Neuronal stem cell (in vitro differentiated cells): ENCODE measurements around the gene DGAT2.

Experiments
- DNase-seq: peaks from one replicate; pipeline ENCODE4 v3.0.0-alpha.2; 2013; ENCODE audit warnings: low spot score
- H2AFZ ChIP-seq: one replicate; pipeline ENCODE4 v1.6.1; 2013; ENCODE audit warnings: mild to moderate bottlenecking, low read length, inconsistent platforms
- H2AK5ac ChIP-seq: 2 replicates; pipeline ENCODE4 v1.6.1; 2013; ENCODE audit warnings: low read depth, mild to moderate bottlenecking, inconsistent platforms, low read length, moderate library complexity, mixed read lengths
- H2BK120ac ChIP-seq: 2 replicates; pipeline ENCODE4 v1.6.1; 2013; ENCODE audit warnings: low read depth, mild to moderate bottlenecking, inconsistent platforms, low read length, moderate library complexity, mixed read lengths
- H2BK12ac ChIP-seq: one replicate; pipeline ENCODE4 v1.6.1; 2013; ENCODE audit warnings: low read length, inconsistent platforms
- H2BK15ac ChIP-seq: 2 replicates; pipeline ENCODE4 v1.6.1; 2013; ENCODE audit warnings: mild to moderate bottlenecking, low read length, inconsistent platforms, mixed read lengths
- H2BK5ac ChIP-seq: one replicate; pipeline ENCODE4 v1.6.1; 2013; ENCODE audit warnings: inconsistent platforms, mild to moderate bottlenecking, low read length, moderate library complexity
- H3K14ac ChIP-seq: one replicate; pipeline ENCODE4 v1.6.1; 2013; ENCODE audit warnings: low read length, inconsistent platforms
- H3K18ac ChIP-seq: 2 replicates; pipeline ENCODE4 v1.6.1; 2013; ENCODE audit warnings: low read length, inconsistent platforms
- H3K23ac ChIP-seq: 2 replicates; pipeline ENCODE4 v1.6.1; 2013; ENCODE audit warnings: low read depth, mild to moderate bottlenecking, mixed read lengths, low read length, inconsistent platforms; ENCODE audit not compliant: poor library complexity
- H3K27ac ChIP-seq: replicated peaks from 3 replicates; pipeline ENCODE4 v1.5.1; 2013; ENCODE audit warnings: low read length, inconsistent platforms
- H3K27me3 ChIP-seq, 3 experiments: 2 replicates each; pipeline ENCODE4 v1.6.1; 2013; ENCODE audit warnings: low read length in 3 of 3, mild to moderate bottlenecking in 2 of 3, inconsistent platforms in 1 of 3, low read depth in 1 of 3, mixed read lengths in 1 of 3, moderate library complexity in 1 of 3; ENCODE audit not compliant: control insufficient read depth in 3 of 3, insufficient read depth in 3 of 3
- H3K36me3 ChIP-seq, 2 donors: replicated peaks in 1 of 2; 2 replicates each; pipeline ENCODE4 v1.6.1; 2013; ENCODE audit warnings: low read length in 2 of 2; ENCODE audit not compliant: control insufficient read depth in 2 of 2, insufficient read depth in 2 of 2
- H3K4ac ChIP-seq: 2 replicates; pipeline ENCODE4 v1.6.1; 2013; ENCODE audit warnings: inconsistent platforms, mild to moderate bottlenecking, low read length, moderate library complexity
- H3K4me1 ChIP-seq, 2 donors: 1 replicate in 1 of 2; 2 replicates in 1 of 2; pipeline ENCODE4 v1.6.1; 2013; ENCODE audit warnings: low read length in 2 of 2, low read depth in 1 of 2; ENCODE audit not compliant: control insufficient read depth in 2 of 2, insufficient read depth in 1 of 2
- H3K4me2 ChIP-seq: one replicate; pipeline ENCODE4 v1.6.1; 2013; ENCODE audit warnings: mild to moderate bottlenecking, low read length, inconsistent platforms; ENCODE audit not compliant: insufficient read depth, poor library complexity, severe bottlenecking
- H3K4me3 ChIP-seq, 2 donors: 2 replicates each; pipeline ENCODE4 v1.5.1; 2013; ENCODE audit warnings: low read length in 2 of 2, mild to moderate bottlenecking in 2 of 2, inconsistent platforms in 1 of 2, moderate library complexity in 1 of 2
- H3K79me1 ChIP-seq: one replicate; pipeline ENCODE4 v1.6.1; 2013; ENCODE audit warnings: low read depth, mild to moderate bottlenecking, inconsistent platforms, low read length, moderate library complexity
- H3K9ac ChIP-seq: one replicate; pipeline ENCODE4 v1.6.1; 2013; ENCODE audit warnings: mild to moderate bottlenecking, low read depth, low read length, inconsistent platforms; ENCODE audit not compliant: poor library complexity
- H3K9me3 ChIP-seq, 2 donors: replicated peaks in 1 of 2; 2 replicates each; pipeline versions ENCODE3 to v1.6.1; 2013; ENCODE audit warnings: low read length in 2 of 2, mild to moderate bottlenecking in 2 of 2, inconsistent platforms in 1 of 2, low read depth in 1 of 2, mixed read lengths in 1 of 2, moderate library complexity in 1 of 2; ENCODE audit not compliant: control insufficient read depth in 2 of 2, insufficient read depth in 1 of 2
- H4K8ac ChIP-seq: one replicate; pipeline ENCODE4 v1.6.1; 2013; ENCODE audit warnings: low read depth, mild to moderate bottlenecking, inconsistent platforms, low read length, moderate library complexity
- H4K91ac ChIP-seq: one replicate; pipeline ENCODE4 v1.6.1; 2013; ENCODE audit warnings: low read length, low read depth, mild to moderate bottlenecking, inconsistent platforms; ENCODE audit not compliant: poor library complexity
- WGBS, 2 donors: extraction: QIAGEN DNeasy Blood & Tissue Kit; methylation state at CpG; one replicate each; pipeline ENCODE4 v1.1.7; 2013; ENCODE audit warnings: missing lambda C conversion rate in 2 of 2, mixed read lengths in 1 of 2; ENCODE audit not compliant: insufficient read length in 2 of 2, insufficient replicate concordance in 1 of 2; ENCODE audit errors: extremely low coverage in 2 of 2; 5-methylcytosine and 5-hydroxymethylcytosine counted together

The DGAT2 gene

GRCh38 chr11:75820645-75821044 is 52.1 kb downstream of the DGAT2 start:
- Histone ChIP-seq H4K91ac (no peak overlapping the region), H2AFZ (no peak overlapping the region), H2BK15ac (no peak overlapping the region), H3K23ac (no peak overlapping the region), H3K27me3 (peaks cover 0 to 2% (median 0%) of the 10 kb centered on the region in 3 experiments), H3K18ac (no peak overlapping the region), H3K4me2 (no peak overlapping the region), H3K4me1 (peaks cover 7 to 11% of the 10 kb centered on the region in 2 donors), H3K14ac (no peak overlapping the region), H3K27ac (no peak overlapping the region), H3K4ac (no peak overlapping the region), H4K8ac (no peak overlapping the region), H2AK5ac (no peak overlapping the region), H3K4me3 (no peak overlapping the region), H3K79me1 (peaks cover 4% of the 10 kb centered on the region), H2BK5ac (no peak overlapping the region), H2BK120ac (no peak overlapping the region), H3K9ac (no peak overlapping the region), H2BK12ac (no peak overlapping the region), H3K9me3 (no peaks in the 10 kb centered on the region), H3K36me3 (peaks cover 0 to 7% of the 10 kb centered on the region in 2 donors)
- DNase-seq: no peak
- no CpG with 5 or more reads among the region's 1 CpG for WGBS, 2 donors

GRCh38 chr11:75821202-75821601 is 52.6 kb downstream of the DGAT2 start:
- H2BK15ac ChIP-seq: no peak overlapping the region
- H2BK120ac ChIP-seq: no peak overlapping the region
- no peak overlapping the region for H2BK5ac ChIP-seq
- peaks cover 7 to 10% of the 10 kb centered on the region in 2 donors for H3K4me1 ChIP-seq
- H3K4me3 ChIP-seq: no peak overlapping the region
- no peak overlapping the region for H4K91ac ChIP-seq
- no peak overlapping the region for H3K4ac ChIP-seq
- no peak overlapping the region for H3K23ac ChIP-seq
- no peak for DNase-seq
- peaks cover 0 to 2% (median 0%) of the 10 kb centered on the region in 3 experiments for H3K27me3 ChIP-seq
- H3K9me3 ChIP-seq: no peaks in the 10 kb centered on the region
- no peak overlapping the region for H2AFZ ChIP-seq
- peaks cover 4% of the 10 kb centered on the region for H3K79me1 ChIP-seq
- H3K27ac ChIP-seq: no peak overlapping the region
- no peak overlapping the region for H2BK12ac ChIP-seq
- no peak overlapping the region for H3K4me2 ChIP-seq
- no peak overlapping the region for H2AK5ac ChIP-seq
- H3K36me3 ChIP-seq: peaks cover 0 to 7% of the 10 kb centered on the region in 2 donors
- no peak overlapping the region for H3K18ac ChIP-seq
- H3K14ac ChIP-seq: no peak overlapping the region
- H4K8ac ChIP-seq: no peak overlapping the region
- no CpG with 5 or more reads among the region's 5 CpGs for WGBS, 2 donors
- no peak overlapping the region for H3K9ac ChIP-seq

DNA sequence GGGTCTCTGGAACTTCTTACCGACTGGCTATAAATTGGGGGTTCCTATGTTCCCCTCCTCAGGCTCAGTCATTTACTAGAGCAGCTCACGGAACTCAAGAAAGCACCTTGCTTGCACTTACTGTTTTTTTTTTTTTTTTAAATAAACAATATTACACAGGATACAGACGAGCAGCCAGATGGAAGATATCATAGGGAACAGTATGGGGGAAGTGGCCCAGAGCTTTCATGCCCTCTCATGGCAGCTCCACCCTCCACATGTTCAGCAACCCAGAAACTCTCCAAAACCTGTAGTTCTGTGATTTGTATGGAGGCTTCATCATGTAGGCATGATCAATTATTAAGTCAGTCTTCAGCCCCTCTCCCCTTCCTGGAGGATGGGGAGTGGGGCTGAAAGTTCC is 54.0 kb downstream of the DGAT2 start:
- H3K23ac ChIP-seq: no peak overlapping the region
- H3K36me3 ChIP-seq: peaks cover 0 to 7% of the 10 kb centered on the region in 2 donors
- H3K4ac ChIP-seq: no peak overlapping the region
- DNase-seq: no peak
- no peak overlapping the region for H4K91ac ChIP-seq
- H2BK15ac ChIP-seq: no peak overlapping the region
- no peak overlapping the region for H2BK120ac ChIP-seq
- H2BK12ac ChIP-seq: no peak overlapping the region
- H3K27ac ChIP-seq: no peak overlapping the region
- H2AK5ac ChIP-seq: no peak overlapping the region
- H3K9me3 ChIP-seq: no peaks in the 10 kb centered on the region
- no peak overlapping the region for H2AFZ ChIP-seq
- H2BK5ac ChIP-seq: no peak overlapping the region
- H3K4me3 ChIP-seq: no peak overlapping the region
- H3K4me1 ChIP-seq: peaks cover 0 to 2% of the 10 kb centered on the region in 2 donors
- WGBS, 2 donors: no CpG with 5 or more reads among the region's 3 CpGs
- no peak overlapping the region for H4K8ac ChIP-seq
- no peak overlapping the region for H3K4me2 ChIP-seq
- H3K18ac ChIP-seq: no peak overlapping the region
- H3K27me3 ChIP-seq: no peaks in the 10 kb centered on the region
- H3K9ac ChIP-seq: no peak overlapping the region
- H3K14ac ChIP-seq: no peak overlapping the region
- no peaks in the 10 kb centered on the region for H3K79me1 ChIP-seq

- H3K4me3 ChIP-seq: no peak overlapping the region
- H2BK15ac ChIP-seq: no peak overlapping the region
- WGBS, 2 donors: no CpG with 5 or more reads among the region's 4 CpGs
- no peak overlapping the region for H3K4me2 ChIP-seq
- no peak overlapping the region for H3K14ac ChIP-seq
- no peaks in the 10 kb centered on the region for H3K9me3 ChIP-seq
- no peak overlapping the region for H3K18ac ChIP-seq
- no peak overlapping the region for H2AK5ac ChIP-seq
- no peak overlapping the region for H2BK12ac ChIP-seq
- H4K8ac ChIP-seq: no peak overlapping the region
- H3K36me3 ChIP-seq: peaks cover 0 to 7% of the 10 kb centered on the region in 2 donors
- no peak overlapping the region for H4K91ac ChIP-seq
- no peak overlapping the region for H3K9ac ChIP-seq
- no peak overlapping the region for H2AFZ ChIP-seq
- DNase-seq: no peak
- H2BK120ac ChIP-seq: no peak overlapping the region
- no peak overlapping the region for H3K27ac ChIP-seq
- H3K79me1 ChIP-seq: no peaks in the 10 kb centered on the region
- no peak overlapping the region for H3K23ac ChIP-seq
- H2BK5ac ChIP-seq: no peak overlapping the region
- no peak overlapping the region for H3K4ac ChIP-seq
- peaks cover 0 to 2% of the 10 kb centered on the region in 2 donors for H3K4me1 ChIP-seq
- H3K27me3 ChIP-seq: no peaks in the 10 kb centered on the region
Measured at GRCh38 chr11:75823415-75823814, 54.8 kb downstream of the DGAT2 start.
